ENCODE measurements around the gene PKD1L1.

GRCh38 chr7:47844311-47844710 is 104.0 kb downstream of the PKD1L1 start:
- TF ChIP-seq, protein P1, sequence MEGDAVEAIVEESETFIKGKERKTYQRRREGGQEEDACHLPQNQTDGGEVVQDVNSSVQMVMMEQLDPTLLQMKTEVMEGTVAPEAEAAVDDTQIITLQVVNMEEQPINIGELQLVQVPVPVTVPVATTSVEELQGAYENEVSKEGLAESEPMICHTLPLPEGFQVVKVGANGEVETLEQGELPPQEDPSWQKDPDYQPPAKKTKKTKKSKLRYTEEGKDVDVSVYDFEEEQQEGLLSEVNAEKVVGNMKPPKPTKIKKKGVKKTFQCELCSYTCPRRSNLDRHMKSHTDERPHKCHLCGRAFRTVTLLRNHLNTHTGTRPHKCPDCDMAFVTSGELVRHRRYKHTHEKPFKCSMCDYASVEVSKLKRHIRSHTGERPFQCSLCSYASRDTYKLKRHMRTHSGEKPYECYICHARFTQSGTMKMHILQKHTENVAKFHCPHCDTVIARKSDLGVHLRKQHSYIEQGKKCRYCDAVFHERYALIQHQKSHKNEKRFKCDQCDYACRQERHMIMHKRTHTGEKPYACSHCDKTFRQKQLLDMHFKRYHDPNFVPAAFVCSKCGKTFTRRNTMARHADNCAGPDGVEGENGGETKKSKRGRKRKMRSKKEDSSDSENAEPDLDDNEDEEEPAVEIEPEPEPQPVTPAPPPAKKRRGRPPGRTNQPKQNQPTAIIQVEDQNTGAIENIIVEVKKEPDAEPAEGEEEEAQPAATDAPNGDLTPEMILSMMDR (IDR thresholded peaks at IDR 0.05; ENCODE audit: low read depth, low read length) = no peak
- TF ChIP-seq POLR2A (IDR thresholded peaks at IDR 0.05; ENCODE audit: extremely low read depth, insufficient read length) = no peak
- no peak for TF ChIP-seq MYC (IDR thresholded peaks at IDR 0.05; ENCODE audit: low read depth, low read length)

Data from NB4 (cell line).